Testis (tissue), 2 donors: Measurements from ENCODE around the gene ZNF665.

Source experiments
- POLR2A ChIP-seq: fragments of 450-650 bp; IDR thresholded peaks from one replicate; pipeline ENCODE4 v1.6.1; 2017; ENCODE audit warnings: antibody characterized with exemption, mild to moderate bottlenecking, moderate library complexity
- TF ChIP-seq, protein P1 (sequence below), 3 experiments: fragments of 450-650 bp in 2 of 3; fragments of 200-600 bp in 1 of 3; sonication (generic) in 1 of 3; IDR thresholded peaks; one replicate each; pipeline ENCODE4 v1.5.1; 2016 to 2019; ENCODE audit warnings: antibody characterized with exemption in 3 of 3, mild to moderate bottlenecking in 2 of 3, moderate library complexity in 1 of 3

DNA sequence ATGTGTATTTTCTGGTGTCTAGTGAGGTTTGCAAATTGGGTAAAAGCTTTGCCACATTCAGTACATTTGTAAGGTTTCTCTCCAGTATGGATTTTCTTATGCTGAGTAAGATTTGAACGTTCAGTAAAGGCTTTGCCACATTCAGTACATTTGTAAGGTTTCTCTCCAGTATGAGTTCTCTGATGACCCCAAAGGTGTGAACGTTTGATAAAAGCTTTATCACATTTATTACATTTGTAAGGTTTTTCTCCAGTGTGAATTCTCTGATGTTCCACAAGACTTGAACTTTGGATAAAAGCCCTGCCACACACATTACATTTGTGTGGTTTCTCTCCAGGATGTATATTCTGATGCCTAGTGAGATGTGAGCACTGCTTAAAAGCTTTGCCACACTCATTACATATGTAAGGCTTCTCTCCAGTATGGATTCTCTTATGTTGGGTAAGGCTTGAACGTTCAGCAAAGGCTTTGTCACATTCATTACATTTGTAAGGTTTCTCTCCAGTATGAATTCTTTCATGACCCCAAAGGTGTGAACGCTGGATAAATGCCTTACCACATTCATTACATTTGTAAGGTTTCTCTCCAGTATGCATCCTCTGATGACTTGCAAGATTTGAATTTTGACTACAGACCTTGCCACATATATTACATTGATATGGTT lies 44.1 kb upstream of the ZNF665 start:
- TF ChIP-seq, protein P1, sequence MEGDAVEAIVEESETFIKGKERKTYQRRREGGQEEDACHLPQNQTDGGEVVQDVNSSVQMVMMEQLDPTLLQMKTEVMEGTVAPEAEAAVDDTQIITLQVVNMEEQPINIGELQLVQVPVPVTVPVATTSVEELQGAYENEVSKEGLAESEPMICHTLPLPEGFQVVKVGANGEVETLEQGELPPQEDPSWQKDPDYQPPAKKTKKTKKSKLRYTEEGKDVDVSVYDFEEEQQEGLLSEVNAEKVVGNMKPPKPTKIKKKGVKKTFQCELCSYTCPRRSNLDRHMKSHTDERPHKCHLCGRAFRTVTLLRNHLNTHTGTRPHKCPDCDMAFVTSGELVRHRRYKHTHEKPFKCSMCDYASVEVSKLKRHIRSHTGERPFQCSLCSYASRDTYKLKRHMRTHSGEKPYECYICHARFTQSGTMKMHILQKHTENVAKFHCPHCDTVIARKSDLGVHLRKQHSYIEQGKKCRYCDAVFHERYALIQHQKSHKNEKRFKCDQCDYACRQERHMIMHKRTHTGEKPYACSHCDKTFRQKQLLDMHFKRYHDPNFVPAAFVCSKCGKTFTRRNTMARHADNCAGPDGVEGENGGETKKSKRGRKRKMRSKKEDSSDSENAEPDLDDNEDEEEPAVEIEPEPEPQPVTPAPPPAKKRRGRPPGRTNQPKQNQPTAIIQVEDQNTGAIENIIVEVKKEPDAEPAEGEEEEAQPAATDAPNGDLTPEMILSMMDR (IDR thresholded peaks at IDR 0.05) = no peak
- TF ChIP-seq POLR2A = no peak
